NT2/D1 (cell line): ENCODE results near the gene PTPRN2.

Experiments used
- YY1 ChIP-seq: IDR thresholded peaks from 2 replicates; pipeline ENCODE4 v1.6.1; 2011; ENCODE audit not compliant: insufficient read length, insufficient read depth
- ZNF274 ChIP-seq: IDR thresholded peaks from 2 replicates; pipeline ENCODE4 v1.6.1; 2011; ENCODE audit warnings: mild to moderate bottlenecking, low read depth, low read length

DNA sequence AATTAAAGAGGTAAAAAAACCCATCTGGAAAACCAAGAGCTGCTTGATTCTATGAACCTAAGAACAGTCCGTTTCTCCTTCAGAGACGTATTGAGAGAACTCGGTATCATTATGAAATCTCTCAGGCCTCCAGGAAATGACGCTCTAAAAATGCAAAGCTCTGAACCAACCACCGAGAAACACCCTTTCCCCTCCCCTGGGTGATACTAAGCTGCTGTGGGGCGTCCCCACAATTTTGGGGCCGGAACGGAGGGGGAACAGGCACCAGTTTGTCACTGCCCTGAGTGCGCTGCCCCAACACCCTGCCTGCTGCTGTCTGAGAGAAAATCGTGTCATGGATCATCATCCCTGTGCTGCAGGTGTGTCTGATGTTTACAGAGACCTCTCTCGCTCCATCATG is 741.4 kb downstream of the PTPRN2 start:
- no peak for TF ChIP-seq ZNF274
- TF ChIP-seq YY1, result no peak
